GM21526 (cell line): ENCODE measurements around the gene THEM5.
"Not testable (repeated sequence)": the region's sequence is repeated elsewhere in the genome, so short reads cannot be mapped to it uniquely, and the experiment has no call there.

Source experiments
- ATAC-seq: cut with Tn5 transposase; IDR thresholded peaks from one replicate; pipeline ENCODE4 v1.9.1; 2021; ENCODE audit warnings: moderate library complexity; ENCODE audit not compliant: unreplicated experiment, low FRiP score

Gene THEM5

GRCh38 chr1:151868486-151868885, 15.0 kb upstream of the THEM5 start:
- no peak for ATAC-seq

GRCh38 chr1:151867765-151868411, 14.4 kb upstream of the THEM5 start:
- no peak for ATAC-seq

- ATAC-seq = no peak
Measured at GRCh38 chr1:151867321-151867720, 13.8 kb upstream of the THEM5 start.

- no peak for ATAC-seq
Measured at GRCh38 chr1:151864411-151864810, 10.9 kb upstream of the THEM5 start.

GRCh38 chr1:151862604-151863003, 9.1 kb upstream of the THEM5 start:
- ATAC-seq = no peak

- ATAC-seq = no peak
Measured at GRCh38 chr1:151860504-151861187, 7.1 kb upstream of the THEM5 start.

GRCh38 chr1:151859891-151860293, 6.4 kb upstream of the THEM5 start:
- ATAC-seq = no peak

GRCh38 chr1:151858886-151859665, 5.6 kb upstream of the THEM5 start:
- no peak for ATAC-seq

GRCh38 chr1:151858030-151858746, 4.7 kb upstream of the THEM5 start:
- ATAC-seq = no peak

- ATAC-seq = no peak
Measured at GRCh38 chr1:151855933-151856332, 2.4 kb upstream of the THEM5 start.

- ATAC-seq = not testable (repeated sequence)
Measured at GRCh38 chr1:151855516-151855915, 2.0 kb upstream of the THEM5 start.

GRCh38 chr1:151854658-151855057, 1.1 kb upstream of the THEM5 start:
- no peak for ATAC-seq

GRCh38 chr1:151852733-151853132, 779 bp downstream of the THEM5 start:
- no peak for ATAC-seq

- ATAC-seq = no peak
Measured at GRCh38 chr1:151851886-151852285, 1.6 kb downstream of the THEM5 start.

- no peak for ATAC-seq
Measured at GRCh38 chr1:151849871-151850270, 3.6 kb downstream of the THEM5 start.

GRCh38 chr1:151849126-151849525, 4.4 kb downstream of the THEM5 start:
- ATAC-seq = no peak

- ATAC-seq = no peak
Measured at GRCh38 chr1:151847867-151848596, 5.5 kb downstream of the THEM5 start.

- no peak for ATAC-seq
Measured at GRCh38 chr1:151846686-151847237, 6.8 kb downstream of the THEM5 start.

- no peak for ATAC-seq
Measured at GRCh38 chr1:151846062-151846568, 7.4 kb downstream of the THEM5 start.

- ATAC-seq = no peak
Measured at GRCh38 chr1:151843398-151843797, 10.1 kb downstream of the THEM5 start.
